HG02759 (cell line): ENCODE data around the gene DNAH10.
"Not testable (repeated sequence)": the region's sequence is repeated elsewhere in the genome, so short reads cannot be mapped to it uniquely, and the experiment has no call there.

ENCODE experiments used
- ATAC-seq: cut with Tn5 transposase; IDR thresholded peaks from one replicate; pipeline ENCODE4 v1.9.1; 2021; ENCODE audit warnings: mild to moderate bottlenecking, moderate library complexity; ENCODE audit not compliant: unreplicated experiment

DNAH10 gene

GRCh38 chr12:123788541-123788940 is 26.4 kb downstream of the DNAH10 start:
- no peak for ATAC-seq

- ATAC-seq, result not testable (repeated sequence)
Measured at GRCh38 chr12:123789422-123789821, 27.3 kb downstream of the DNAH10 start.

- no peak for ATAC-seq
Measured at GRCh38 chr12:123790905-123791467, 28.9 kb downstream of the DNAH10 start.

- ATAC-seq, result no peak
Measured at GRCh38 chr12:123794027-123794426, 31.9 kb downstream of the DNAH10 start.

GRCh38 chr12:123798518-123798917 is 36.4 kb downstream of the DNAH10 start:
- no peak for ATAC-seq

GRCh38 chr12:123799227-123799626 is 37.1 kb downstream of the DNAH10 start:
- ATAC-seq, result no peak

- no peak for ATAC-seq
Measured at GRCh38 chr12:123801573-123802178, 39.6 kb downstream of the DNAH10 start.

- no peak for ATAC-seq
Measured at GRCh38 chr12:123805173-123805572, 43.1 kb downstream of the DNAH10 start.

GRCh38 chr12:123807002-123807401 is 44.9 kb downstream of the DNAH10 start:
- no peak for ATAC-seq

- ATAC-seq, result no peak
Measured at GRCh38 chr12:123807670-123808069, 45.6 kb downstream of the DNAH10 start.

GRCh38 chr12:123808167-123808566 is 46.1 kb downstream of the DNAH10 start:
- ATAC-seq, result no peak

- ATAC-seq, result no peak
Measured at GRCh38 chr12:123813349-123813748, 51.2 kb downstream of the DNAH10 start.

- no peak for ATAC-seq
Measured at GRCh38 chr12:123815968-123816367, 53.9 kb downstream of the DNAH10 start.

- no peak for ATAC-seq
Measured at GRCh38 chr12:123816896-123817537, 54.9 kb downstream of the DNAH10 start.

GRCh38 chr12:123822804-123823203 is 60.7 kb downstream of the DNAH10 start:
- ATAC-seq, result no peak

- ATAC-seq, result no peak
Measured at GRCh38 chr12:123828120-123828519, 66.0 kb downstream of the DNAH10 start.

GRCh38 chr12:123828854-123829547 is 66.9 kb downstream of the DNAH10 start:
- no peak for ATAC-seq

GRCh38 chr12:123829561-123829960 is 67.5 kb downstream of the DNAH10 start:
- ATAC-seq, result no peak

GRCh38 chr12:123830675-123831074 is 68.6 kb downstream of the DNAH10 start:
- ATAC-seq, result no peak

- ATAC-seq, result no peak
Measured at GRCh38 chr12:123832052-123832451, 70.0 kb downstream of the DNAH10 start.

GRCh38 chr12:123833830-123834229 is 71.7 kb downstream of the DNAH10 start:
- ATAC-seq, result no peak

GRCh38 chr12:123834845-123835244 is 72.7 kb downstream of the DNAH10 start:
- no peak for ATAC-seq
